ENCODE data around the gene MATN3. TPM values are rescaled to one million over a fixed set of nuclear protein-coding genes. Genes with fewer than 3 reads are reported as not detected.

The MATN3 gene
- total and polyA plus RNA-seq, 2 of the 13 experiments (the other 11 are each of a cell fraction or from before 2014, with no cell fraction given), result 36.1 to 208 TPM

GRCh38 chr2:20012282-20013125, at the start of gene MATN3 (continued):
- TF ChIP-seq, protein P1, sequence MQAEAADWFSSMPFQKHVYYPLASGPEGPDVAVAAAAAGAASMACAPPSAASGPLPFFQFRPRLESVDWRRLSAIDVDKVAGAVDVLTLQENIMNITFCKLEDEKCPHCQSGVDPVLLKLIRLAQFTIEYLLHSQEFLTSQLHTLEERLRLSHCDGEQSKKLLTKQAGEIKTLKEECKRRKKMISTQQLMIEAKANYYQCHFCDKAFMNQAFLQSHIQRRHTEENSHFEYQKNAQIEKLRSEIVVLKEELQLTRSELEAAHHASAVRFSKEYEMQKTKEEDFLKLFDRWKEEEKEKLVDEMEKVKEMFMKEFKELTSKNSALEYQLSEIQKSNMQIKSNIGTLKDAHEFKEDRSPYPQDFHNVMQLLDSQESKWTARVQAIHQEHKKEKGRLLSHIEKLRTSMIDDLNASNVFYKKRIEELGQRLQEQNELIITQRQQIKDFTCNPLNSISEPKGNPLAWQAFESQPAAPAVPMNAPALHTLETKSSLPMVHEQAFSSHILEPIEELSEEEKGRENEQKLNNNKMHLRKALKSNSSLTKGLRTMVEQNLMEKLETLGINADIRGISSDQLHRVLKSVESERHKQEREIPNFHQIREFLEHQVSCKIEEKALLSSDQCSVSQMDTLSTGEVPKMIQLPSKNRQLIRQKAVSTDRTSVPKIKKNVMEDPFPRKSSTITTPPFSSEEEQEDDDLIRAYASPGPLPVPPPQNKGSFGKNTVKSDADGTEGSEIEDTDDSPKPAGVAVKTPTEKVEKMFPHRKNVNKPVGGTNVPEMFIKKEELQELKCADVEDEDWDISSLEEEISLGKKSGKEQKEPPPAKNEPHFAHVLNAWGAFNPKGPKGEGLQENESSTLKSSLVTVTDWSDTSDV (CRISPR knock-in tag; IDR thresholded peaks at IDR 0.05), result peak; percentile 87; the same call in 1 of the 2 replicates
- TF ChIP-seq ZBTB20 (CRISPR knock-in tag; IDR thresholded peaks at IDR 0.05; ENCODE audit: borderline replicate concordance, low read depth) (no peak), ZNF232 (CRISPR knock-in tag; IDR thresholded peaks at IDR 0.05; ENCODE audit: borderline replicate concordance) (peak; percentile 55; the same call in 1 of the 2 replicates), SPEN (CRISPR knock-in tag; IDR thresholded peaks at IDR 0.05; ENCODE audit: low read depth) (peak; percentile 51), KLF16 (CRISPR knock-in tag; IDR thresholded peaks at IDR 0.05) (peak in 1 of 2 experiments; percentile 57; a peak in 2 of 4 replicates), SOX13 (IDR thresholded peaks at IDR 0.05) (no peak), SOX13 (CRISPR knock-in tag; conservative IDR thresholded peaks at IDR 0.05 in 1 of 2, IDR thresholded peaks at IDR 0.05 in 1 of 2) (peak in 1 of 2 experiments; percentile 24; a peak in 1 of 4 replicates), ZNF501 (CRISPR knock-in tag; IDR thresholded peaks at IDR 0.05) (peak; percentile 70), GABPB1 (CRISPR knock-in tag; IDR thresholded peaks at IDR 0.05) (peak; percentile 67), ZNF605 (CRISPR knock-in tag; IDR thresholded peaks at IDR 0.05) (no peak), HNRNPK (IDR thresholded peaks at IDR 0.05; ENCODE audit: low read depth, low read length, poor library complexity, severe bottlenecking) (peak; percentile 35), SATB2 (CRISPR knock-in tag; IDR thresholded peaks at IDR 0.05) (0 out of 2 replicates have a peak, but pooled peaks have one; percentile 47), HES4 (CRISPR knock-in tag; IDR thresholded peaks at IDR 0.05; ENCODE audit: borderline replicate concordance) (peak; percentile 25; the same call in 1 of the 2 replicates), ETV5 (CRISPR knock-in tag; IDR thresholded peaks at IDR 0.05; ENCODE audit: borderline replicate concordance) (0 out of 2 replicates have a peak, but pooled peaks have one; percentile 57), ASH2L (IDR thresholded peaks at IDR 0.05; ENCODE audit: insufficient read length, low read depth, low read length) (peak; percentile 72), ZNF543 (CRISPR knock-in tag; IDR thresholded peaks at IDR 0.05) (peak; percentile 21; the same call in 1 of the 2 replicates), SRY (CRISPR knock-in tag; IDR thresholded peaks at IDR 0.05) (peak; percentile 70; the same call in 1 of the 2 replicates), NR2C2 (CRISPR knock-in tag; IDR thresholded peaks at IDR 0.05; ENCODE audit: borderline replicate concordance) (peak; percentile 48; the same call in 1 of the 2 replicates), ZNF547 (CRISPR knock-in tag; IDR thresholded peaks at IDR 0.05) (0 out of 2 replicates have a peak, but pooled peaks have one; percentile 38), CBFB (CRISPR knock-in tag; IDR thresholded peaks at IDR 0.05) (peak; percentile 37; the same call in 1 of the 2 replicates)
- TF ChIP-seq, protein P2, sequence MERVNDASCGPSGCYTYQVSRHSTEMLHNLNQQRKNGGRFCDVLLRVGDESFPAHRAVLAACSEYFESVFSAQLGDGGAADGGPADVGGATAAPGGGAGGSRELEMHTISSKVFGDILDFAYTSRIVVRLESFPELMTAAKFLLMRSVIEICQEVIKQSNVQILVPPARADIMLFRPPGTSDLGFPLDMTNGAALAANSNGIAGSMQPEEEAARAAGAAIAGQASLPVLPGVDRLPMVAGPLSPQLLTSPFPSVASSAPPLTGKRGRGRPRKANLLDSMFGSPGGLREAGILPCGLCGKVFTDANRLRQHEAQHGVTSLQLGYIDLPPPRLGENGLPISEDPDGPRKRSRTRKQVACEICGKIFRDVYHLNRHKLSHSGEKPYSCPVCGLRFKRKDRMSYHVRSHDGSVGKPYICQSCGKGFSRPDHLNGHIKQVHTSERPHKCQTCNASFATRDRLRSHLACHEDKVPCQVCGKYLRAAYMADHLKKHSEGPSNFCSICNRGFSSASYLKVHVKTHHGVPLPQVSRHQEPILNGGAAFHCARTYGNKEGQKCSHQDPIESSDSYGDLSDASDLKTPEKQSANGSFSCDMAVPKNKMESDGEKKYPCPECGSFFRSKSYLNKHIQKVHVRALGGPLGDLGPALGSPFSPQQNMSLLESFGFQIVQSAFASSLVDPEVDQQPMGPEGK (CRISPR knock-in tag; IDR thresholded peaks at IDR 0.05), result peak; percentile 28; the same call in 1 of the 2 replicates

Measured in HepG2 (cell line).